ENCODE measurements around the gene LRRC7. TPM values are rescaled to one million over a fixed set of nuclear protein-coding genes. Genes with fewer than 3 reads are reported as not detected.

Gene LRRC7
- total RNA-seq, 6 experiments from 2014 or later: 0.09 to 0.33 (median 0.23) TPM

GRCh38 chr1:69649383-69649990 is 81.8 kb downstream of the LRRC7 start:
- Mint-ChIP-seq H3K27ac (no peak overlapping the region), H3K4me1 (ENCODE audit: low read depth) (no peaks in the 10 kb centered on the region), H3K4me3 (no peak overlapping the region), H3K27me3 (ENCODE audit: insufficient read depth) (no peaks in the 10 kb centered on the region), H3K9me3 (peaks cover 16% of the 10 kb centered on the region; the same call in 1 of the 2 replicates), H3K36me3 (ENCODE audit: low read depth) (no peaks in the 10 kb centered on the region)
- TF ChIP-seq CTCF (IDR thresholded peaks at IDR 0.05): no peak
- DNase-seq: no peak

GRCh38 chr1:69650779-69651178 is 83.1 kb downstream of the LRRC7 start:
- no peak for DNase-seq
- H3K9me3 Mint-ChIP-seq: peaks cover 16% of the 10 kb centered on the region; the same call in 1 of the 2 replicates
- no peaks in the 10 kb centered on the region for H3K27me3 Mint-ChIP-seq (ENCODE audit: insufficient read depth)
- no peaks in the 10 kb centered on the region for H3K4me1 Mint-ChIP-seq (ENCODE audit: low read depth)
- no peaks in the 10 kb centered on the region for H3K36me3 Mint-ChIP-seq (ENCODE audit: low read depth)
- H3K4me3 Mint-ChIP-seq: no peak overlapping the region
- TF ChIP-seq CTCF (IDR thresholded peaks at IDR 0.05): no peak
- no peak overlapping the region for H3K27ac Mint-ChIP-seq

- no peak overlapping the region for H3K27ac Mint-ChIP-seq
- no peaks in the 10 kb centered on the region for H3K36me3 Mint-ChIP-seq (ENCODE audit: low read depth)
- no peaks in the 10 kb centered on the region for H3K27me3 Mint-ChIP-seq (ENCODE audit: insufficient read depth)
- H3K9me3 Mint-ChIP-seq: peaks cover 16% of the 10 kb centered on the region; the same call in 1 of the 2 replicates
- no peak for DNase-seq
- H3K4me1 Mint-ChIP-seq (ENCODE audit: low read depth): no peaks in the 10 kb centered on the region
- no peak for TF ChIP-seq CTCF (IDR thresholded peaks at IDR 0.05)
- no peak overlapping the region for H3K4me3 Mint-ChIP-seq
Observed at GRCh38 chr1:69651656-69652055, 83.9 kb downstream of the LRRC7 start.

- Mint-ChIP-seq H3K4me1 (ENCODE audit: low read depth) (no peaks in the 10 kb centered on the region), H3K36me3 (ENCODE audit: low read depth) (no peaks in the 10 kb centered on the region), H3K9me3 (peaks cover 13% of the 10 kb centered on the region; the same call in 1 of the 2 replicates), H3K27me3 (ENCODE audit: insufficient read depth) (no peaks in the 10 kb centered on the region), H3K4me3 (no peak overlapping the region), H3K27ac (no peak overlapping the region)
- no peak for DNase-seq
- no peak for TF ChIP-seq CTCF (IDR thresholded peaks at IDR 0.05)
Observed at GRCh38 chr1:69657971-69658370, 90.2 kb downstream of the LRRC7 start.

GRCh38 chr1:69661686-69662085 is 94.0 kb downstream of the LRRC7 start:
- Mint-ChIP-seq H3K9me3 (peaks cover 26% of the 10 kb centered on the region), H3K4me1 (ENCODE audit: low read depth) (no peaks in the 10 kb centered on the region), H3K36me3 (ENCODE audit: low read depth) (no peaks in the 10 kb centered on the region; the same call in 1 of the 2 replicates), H3K27ac (no peak overlapping the region), H3K27me3 (ENCODE audit: insufficient read depth) (no peaks in the 10 kb centered on the region), H3K4me3 (no peak overlapping the region)
- no peak for TF ChIP-seq CTCF (IDR thresholded peaks at IDR 0.05)
- no peak for DNase-seq
